22Rv1 (cell line): ENCODE data around the gene OBP2B.
"Not testable (repeated sequence)": the region's sequence is repeated elsewhere in the genome, so short reads cannot be mapped to it uniquely, and the experiment has no call there.

ENCODE experiments used
- H3K27ac ChIP-seq: fragments of 450-650 bp; 2 replicates; pipeline ENCODE4 v1.5.1; 2017
- CTCF ChIP-seq: fragments of 450-650 bp; IDR thresholded peaks from 2 replicates; pipeline ENCODE4 v1.5.1; 2017; ENCODE audit warnings: mild to moderate bottlenecking
- ZFX ChIP-seq: fragments of 450-650 bp; IDR thresholded peaks from 2 replicates; pipeline ENCODE4 v1.6.1; 2017; ENCODE audit warnings: antibody characterized with exemption, borderline replicate concordance

Gene OBP2B

GRCh38 chr9:133230093-133230492, 21.0 kb upstream of the OBP2B start:
- TF ChIP-seq CTCF: no peak
- no peak for TF ChIP-seq ZFX

GRCh38 chr9:133228474-133229193, 19.6 kb upstream of the OBP2B start:
- H3K27ac ChIP-seq: not testable (repeated sequence)

More at GRCh38 chr9:133230093-133230492, 21.0 kb upstream of the OBP2B start:
- H3K27ac ChIP-seq: no peak overlapping the region

- H3K27ac ChIP-seq: not testable (repeated sequence)
Measured at GRCh38 chr9:133227996-133228395, 18.9 kb upstream of the OBP2B start.

- H3K27ac ChIP-seq: no peak overlapping the region
- TF ChIP-seq CTCF: no peak
- TF ChIP-seq ZFX: no peak
Measured at GRCh38 chr9:133227242-133227860, 18.3 kb upstream of the OBP2B start.

GRCh38 chr9:133226219-133227171, 17.4 kb upstream of the OBP2B start:
- TF ChIP-seq ZFX (no peak), CTCF (no peak)

GRCh38 chr9:133225171-133226011, 16.3 kb upstream of the OBP2B start:
- H3K27ac ChIP-seq: no peak overlapping the region
- no peak for TF ChIP-seq ZFX
- no peak for TF ChIP-seq CTCF

More at GRCh38 chr9:133226219-133227171, 17.4 kb upstream of the OBP2B start:
- no peak overlapping the region for H3K27ac ChIP-seq

- TF ChIP-seq ZFX (no peak), CTCF (no peak)
Measured at GRCh38 chr9:133224762-133225161, 15.7 kb upstream of the OBP2B start.

GRCh38 chr9:133223159-133223756, 14.2 kb upstream of the OBP2B start:
- not testable (repeated sequence) for H3K27ac ChIP-seq

More at GRCh38 chr9:133224762-133225161, 15.7 kb upstream of the OBP2B start:
- no peak overlapping the region for H3K27ac ChIP-seq

- H3K27ac ChIP-seq: not testable (repeated sequence)
Measured at GRCh38 chr9:133221994-133222393, 12.9 kb upstream of the OBP2B start.
